Measurements from ENCODE around the gene TRIM46.

DNA sequence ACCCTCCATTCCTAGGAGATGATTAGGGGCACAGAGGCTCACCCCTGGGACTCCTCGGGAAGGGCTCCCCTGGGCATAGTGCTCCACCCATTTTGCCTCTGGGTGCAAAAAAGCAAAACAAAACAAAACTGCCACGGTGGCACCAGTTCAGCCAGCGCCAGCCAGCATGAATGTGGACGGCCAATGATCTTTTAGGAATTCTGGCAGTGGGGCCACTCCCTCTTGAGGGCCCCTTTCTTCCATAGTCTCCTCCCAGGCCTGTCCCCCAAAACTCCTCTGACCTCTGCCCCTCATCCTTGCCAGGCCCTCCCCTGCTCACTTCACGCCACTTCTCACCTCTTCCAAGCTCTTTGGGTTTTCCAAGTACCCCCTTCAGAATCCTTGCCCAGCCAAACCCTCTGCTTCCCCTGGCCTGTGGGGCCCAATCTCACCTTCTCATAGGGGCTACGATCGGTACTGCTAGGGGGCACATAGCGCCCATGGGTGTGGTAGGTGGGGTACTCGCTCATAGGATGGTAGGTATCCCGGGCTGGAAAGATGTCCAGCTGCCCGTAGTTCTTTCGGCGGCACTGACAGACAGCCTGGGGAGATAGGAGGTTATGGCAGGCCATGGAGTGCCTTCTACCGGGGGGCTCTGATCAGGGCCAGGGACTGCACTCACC lies 13.3 kb downstream of the TRIM46 start:
- TF ChIP-seq ZBTB7A (IDR thresholded peaks at IDR 0.05; ENCODE audit: low read depth), result no peak
- TF ChIP-seq YY1 (IDR thresholded peaks at IDR 0.05; ENCODE audit: low read depth), result no peak
- TF ChIP-seq TAF1 (IDR thresholded peaks at IDR 0.05; ENCODE audit: low read depth), result no peak
- TF ChIP-seq EP300 (IDR thresholded peaks at IDR 0.05; ENCODE audit: borderline replicate concordance), result no peak
- TF ChIP-seq CEBPB (IDR thresholded peaks at IDR 0.05), result no peak
- TF ChIP-seq CREB1 (IDR thresholded peaks at IDR 0.05; ENCODE audit: low read depth), result no peak

All from Ishikawa (cell line).